ENCODE measurements around the gene CTNNAL1.

The CTNNAL1 gene

DNA sequence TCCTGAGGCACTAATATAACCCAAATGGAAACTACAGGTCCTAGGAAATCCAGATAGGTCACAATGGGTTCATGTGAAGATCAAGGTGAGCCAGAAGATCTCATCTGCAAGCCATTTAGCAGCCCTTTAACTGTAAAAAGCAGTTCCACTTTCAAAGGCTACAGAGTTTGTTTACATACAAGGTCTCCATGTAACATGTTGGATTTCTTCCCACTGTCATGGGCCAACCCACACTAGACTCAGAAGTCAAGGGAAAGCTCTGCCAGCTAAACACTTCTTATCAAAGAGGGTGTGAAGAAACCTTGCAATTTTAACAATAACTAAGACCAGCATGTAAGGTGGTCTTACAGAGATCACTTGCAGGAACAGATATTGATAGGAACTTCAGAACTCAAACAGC lies 3.8 kb upstream of the CTNNAL1 start:
- peak overlapping the region; percentile 58 for H3K4me3 ChIP-seq (ENCODE audit: low read length)
- H3K36me3 ChIP-seq (replicated peaks; ENCODE audit: low read depth, low read length) = peaks cover 21% of the 10 kb centered on the region
- H3K4me1 ChIP-seq (ENCODE audit: low read length) = peaks cover 41% of the 10 kb centered on the region
- no peaks in the 10 kb centered on the region for H3K79me2 ChIP-seq (ENCODE audit: low read length)
- TF ChIP-seq, protein P1, sequence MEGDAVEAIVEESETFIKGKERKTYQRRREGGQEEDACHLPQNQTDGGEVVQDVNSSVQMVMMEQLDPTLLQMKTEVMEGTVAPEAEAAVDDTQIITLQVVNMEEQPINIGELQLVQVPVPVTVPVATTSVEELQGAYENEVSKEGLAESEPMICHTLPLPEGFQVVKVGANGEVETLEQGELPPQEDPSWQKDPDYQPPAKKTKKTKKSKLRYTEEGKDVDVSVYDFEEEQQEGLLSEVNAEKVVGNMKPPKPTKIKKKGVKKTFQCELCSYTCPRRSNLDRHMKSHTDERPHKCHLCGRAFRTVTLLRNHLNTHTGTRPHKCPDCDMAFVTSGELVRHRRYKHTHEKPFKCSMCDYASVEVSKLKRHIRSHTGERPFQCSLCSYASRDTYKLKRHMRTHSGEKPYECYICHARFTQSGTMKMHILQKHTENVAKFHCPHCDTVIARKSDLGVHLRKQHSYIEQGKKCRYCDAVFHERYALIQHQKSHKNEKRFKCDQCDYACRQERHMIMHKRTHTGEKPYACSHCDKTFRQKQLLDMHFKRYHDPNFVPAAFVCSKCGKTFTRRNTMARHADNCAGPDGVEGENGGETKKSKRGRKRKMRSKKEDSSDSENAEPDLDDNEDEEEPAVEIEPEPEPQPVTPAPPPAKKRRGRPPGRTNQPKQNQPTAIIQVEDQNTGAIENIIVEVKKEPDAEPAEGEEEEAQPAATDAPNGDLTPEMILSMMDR (IDR thresholded peaks at IDR 0.05; ENCODE audit: low read depth, low read length) = no peak
- TF ChIP-seq EZH2phosphoT487 (IDR thresholded peaks at IDR 0.05; ENCODE audit: low read depth) = no peak
- H2AFZ ChIP-seq (ENCODE audit: low read depth, low read length) = no peak overlapping the region
- peaks cover 36% of the 10 kb centered on the region for H4K20me1 ChIP-seq (ENCODE audit: insufficient read depth, low read length)
- H3K9ac ChIP-seq (ENCODE audit: low read length) = no peak overlapping the region
- H3K27me3 ChIP-seq (ENCODE audit: low read depth, low read length) = peaks cover 4% of the 10 kb centered on the region; the same call in 1 of the 2 replicates
- H3K4me2 ChIP-seq (ENCODE audit: low read length) = peak overlapping the region; percentile 80
- no peaks in the 10 kb centered on the region for H3K9me3 ChIP-seq (ENCODE audit: insufficient read depth, low read length)
- H3K27ac ChIP-seq (ENCODE audit: low read length) = 0 out of 2 replicates have a peak overlapping the region, but pooled peaks have one; percentile 25

DNA sequence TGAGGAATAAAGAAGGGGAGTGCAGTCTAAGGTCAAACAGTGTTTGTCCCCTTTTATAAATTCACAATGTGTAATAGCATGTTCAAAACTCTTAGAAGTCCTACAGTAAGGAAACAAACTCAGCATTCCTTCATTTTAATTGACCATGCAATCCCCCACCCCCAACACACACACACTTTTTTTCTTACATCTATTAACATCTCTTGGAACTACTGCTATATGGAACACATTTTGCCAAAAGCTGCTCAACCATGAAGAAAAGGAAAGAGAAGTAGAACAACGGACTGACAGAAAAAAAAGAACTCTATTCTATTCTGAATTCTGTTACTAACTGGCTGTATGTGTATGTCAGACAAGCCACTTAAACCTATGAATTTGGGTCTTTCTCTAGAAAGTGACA lies 2.8 kb upstream of the CTNNAL1 start:
- Histone ChIP-seq H3K4me3 (ENCODE audit: low read length) (no peak overlapping the region), H3K27ac (ENCODE audit: low read length) (no peak overlapping the region), H3K36me3 (replicated peaks; ENCODE audit: low read depth, low read length) (peaks cover 21% of the 10 kb centered on the region), H3K27me3 (ENCODE audit: low read depth, low read length) (peaks cover 4% of the 10 kb centered on the region; the same call in 1 of the 2 replicates), H3K9ac (ENCODE audit: low read length) (no peak overlapping the region), H4K20me1 (ENCODE audit: insufficient read depth, low read length) (peaks cover 43% of the 10 kb centered on the region), H3K4me1 (ENCODE audit: low read length) (peaks cover 49% of the 10 kb centered on the region), H3K79me2 (ENCODE audit: low read length) (0 out of 2 replicates have a peak, but pooled peaks cover 3% of the 10 kb centered on the region), H2AFZ (ENCODE audit: low read depth, low read length) (no peak overlapping the region), H3K4me2 (ENCODE audit: low read length) (no peak overlapping the region), H3K9me3 (ENCODE audit: insufficient read depth, low read length) (no peaks in the 10 kb centered on the region)
- TF ChIP-seq EZH2phosphoT487 (IDR thresholded peaks at IDR 0.05; ENCODE audit: low read depth) = no peak
- TF ChIP-seq, protein P1 (IDR thresholded peaks at IDR 0.05; ENCODE audit: low read depth, low read length) = no peak

DNA sequence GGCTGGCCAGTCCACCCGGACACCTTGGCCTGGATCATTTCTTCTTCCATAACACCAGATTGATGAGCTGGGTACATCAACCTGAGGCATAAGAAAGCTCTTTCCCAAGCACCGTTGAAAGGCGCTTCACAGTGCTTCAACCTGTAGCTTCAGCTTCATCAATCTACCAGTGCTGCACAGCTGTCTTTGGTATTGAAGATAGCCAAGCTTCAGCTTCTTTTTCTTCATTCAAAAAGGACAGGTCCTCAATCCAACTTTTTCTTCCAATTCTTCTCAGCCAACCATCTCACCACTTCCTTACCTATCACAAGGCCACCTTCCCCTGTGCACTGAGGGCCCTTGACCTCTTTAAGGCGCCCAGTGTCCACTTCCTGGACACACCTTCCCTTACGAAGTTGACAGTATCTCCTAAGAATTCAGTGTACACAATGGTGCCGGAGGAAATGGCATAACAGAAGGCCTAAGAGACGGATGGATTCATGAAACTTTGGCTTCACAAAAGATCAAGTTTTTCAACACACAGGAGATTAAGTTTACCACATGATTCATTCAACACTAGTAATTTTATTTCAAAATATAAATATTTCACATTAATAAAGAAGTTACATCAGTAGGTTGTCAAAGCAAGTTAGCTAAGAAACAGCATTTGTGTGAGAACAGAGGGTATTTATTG lies 1.4 kb upstream of the CTNNAL1 start:
- Histone ChIP-seq H3K27ac (ENCODE audit: low read length) (no peak overlapping the region), H3K36me3 (replicated peaks; ENCODE audit: low read depth, low read length) (peaks cover 18% of the 10 kb centered on the region), H3K4me1 (ENCODE audit: low read length) (peaks cover 57% of the 10 kb centered on the region)

More for the DNA sequence above, 1.4 kb upstream of the CTNNAL1 start:
- Histone ChIP-seq H3K4me3 (ENCODE audit: low read length) (no peak overlapping the region), H3K9ac (ENCODE audit: low read length) (no peak overlapping the region), H2AFZ (ENCODE audit: low read depth, low read length) (no peak overlapping the region), H3K79me2 (ENCODE audit: low read length) (0 out of 2 replicates have a peak, but pooled peaks cover 3% of the 10 kb centered on the region), H3K4me2 (ENCODE audit: low read length) (no peak overlapping the region), H3K9me3 (ENCODE audit: insufficient read depth, low read length) (no peaks in the 10 kb centered on the region), H4K20me1 (ENCODE audit: insufficient read depth, low read length) (peaks cover 47% of the 10 kb centered on the region), H3K27me3 (ENCODE audit: low read depth, low read length) (peaks cover 4% of the 10 kb centered on the region; the same call in 1 of the 2 replicates)
- TF ChIP-seq EZH2phosphoT487 (IDR thresholded peaks at IDR 0.05; ENCODE audit: low read depth) = no peak
- TF ChIP-seq, protein P1 (IDR thresholded peaks at IDR 0.05; ENCODE audit: low read depth, low read length) = no peak
